HUES48 (cell line): ENCODE measurements around the gene STMN3.

Experiments used
- H3K27ac ChIP-seq: one replicate; pipeline ENCODE4 v1.7.0; 2013; ENCODE audit warnings: low read depth, low read length, inconsistent platforms
- H3K27me3 ChIP-seq: 2 replicates; pipeline ENCODE4 v1.6.1; 2013; ENCODE audit warnings: mild to moderate bottlenecking, low read length; ENCODE audit not compliant: control insufficient read depth, insufficient read depth
- H3K36me3 ChIP-seq: 2 replicates; pipeline ENCODE4 v1.6.1; 2013; ENCODE audit warnings: low read length; ENCODE audit not compliant: control insufficient read depth, insufficient read depth
- H3K4me1 ChIP-seq: 2 replicates; pipeline ENCODE4 v1.6.1; 2013; ENCODE audit warnings: mild to moderate bottlenecking, low read length; ENCODE audit not compliant: control insufficient read depth, insufficient read depth
- H3K4me3 ChIP-seq: 2 replicates; pipeline ENCODE4 v1.5.1; 2013; ENCODE audit warnings: mild to moderate bottlenecking, low read depth, low read length
- H3K9ac ChIP-seq: 2 replicates; pipeline ENCODE4 v1.6.1; 2013; ENCODE audit warnings: mild to moderate bottlenecking, low read depth, low read length, moderate library complexity
- H3K9me3 ChIP-seq: 2 replicates; pipeline ENCODE4 v1.6.1; 2013; ENCODE audit warnings: low read length; ENCODE audit not compliant: control insufficient read depth, insufficient read depth

STMN3 gene

GRCh38 chr20:63696628-63697356 lies 43.6 kb upstream of the STMN3 start, which contains the start of gene TNFRSF6B:
TSS of gene TNFRSF6B (plus strand) at chr20:63696652. CDS start at chr20:63696768, 116 bp downstream.
- H3K9ac ChIP-seq, result peak within 1 kb of the TSS; percentile 16; the same call in 1 of the 2 replicates
- peak within 1 kb of the TSS; percentile 50; the same call in 1 of the 2 replicates for H3K4me3 ChIP-seq
- H3K36me3 ChIP-seq, result peaks cover 2% of the 10 kb centered on the region; the same call in 1 of the 2 replicates
- no peaks in the 10 kb centered on the region for H3K27me3 ChIP-seq
- peak within 1 kb of the TSS; percentile 21 for H3K27ac ChIP-seq
- H3K4me1 ChIP-seq, result peaks cover 4% of the 10 kb centered on the region; the same call in 1 of the 2 replicates
- no peaks in the 10 kb centered on the region for H3K9me3 ChIP-seq

GRCh38 chr20:63696306-63696627 lies 43.0 kb upstream of the STMN3 start:
- Histone ChIP-seq H3K4me1 (peaks cover 4% of the 10 kb centered on the region; the same call in 1 of the 2 replicates), H3K27ac (peak overlapping the region; percentile 21), H3K9ac (no peak overlapping the region), H3K4me3 (peak overlapping the region; percentile 50; the same call in 1 of the 2 replicates), H3K27me3 (no peaks in the 10 kb centered on the region), H3K36me3 (peaks cover 6% of the 10 kb centered on the region; the same call in 1 of the 2 replicates), H3K9me3 (no peaks in the 10 kb centered on the region)

- Histone ChIP-seq H3K4me3 (no peak overlapping the region), H3K36me3 (peaks cover 6% of the 10 kb centered on the region; the same call in 1 of the 2 replicates), H3K9ac (no peak overlapping the region), H3K4me1 (peaks cover 4% of the 10 kb centered on the region; the same call in 1 of the 2 replicates), H3K27me3 (no peaks in the 10 kb centered on the region), H3K9me3 (no peaks in the 10 kb centered on the region), H3K27ac (peak overlapping the region; percentile 21)
These were observed 42.4 kb upstream of the STMN3 start for GRCh38 chr20:63695424-63696305.

GRCh38 chr20:63694584-63695423 lies 41.6 kb upstream of the STMN3 start:
- no peaks in the 10 kb centered on the region for H3K27me3 ChIP-seq
- H3K27ac ChIP-seq, result no peak overlapping the region

GRCh38 chr20:63693733-63694583 lies 40.7 kb upstream of the STMN3 start:
- H3K27ac ChIP-seq, result no peak overlapping the region
- no peaks in the 10 kb centered on the region for H3K9me3 ChIP-seq
- H3K27me3 ChIP-seq, result no peaks in the 10 kb centered on the region
- H3K36me3 ChIP-seq, result peaks cover 8% of the 10 kb centered on the region; the same call in 1 of the 2 replicates
- H3K9ac ChIP-seq, result no peak overlapping the region
- no peak overlapping the region for H3K4me3 ChIP-seq
- H3K4me1 ChIP-seq, result peaks cover 4% of the 10 kb centered on the region; the same call in 1 of the 2 replicates

More at GRCh38 chr20:63694584-63695423, 41.6 kb upstream of the STMN3 start:
- Histone ChIP-seq H3K4me3 (no peak overlapping the region), H3K4me1 (peaks cover 4% of the 10 kb centered on the region; the same call in 1 of the 2 replicates), H3K9me3 (no peaks in the 10 kb centered on the region), H3K9ac (no peak overlapping the region), H3K36me3 (peaks cover 8% of the 10 kb centered on the region; the same call in 1 of the 2 replicates)

- H3K4me1 ChIP-seq, result peaks cover 4% of the 10 kb centered on the region; the same call in 1 of the 2 replicates
- H3K27ac ChIP-seq, result no peak overlapping the region
- H3K4me3 ChIP-seq, result no peak overlapping the region
These were observed 40.0 kb upstream of the STMN3 start for GRCh38 chr20:63693083-63693732.

GRCh38 chr20:63692436-63693082 lies 39.3 kb upstream of the STMN3 start:
- Histone ChIP-seq H3K4me3 (no peak overlapping the region), H3K27me3 (no peaks in the 10 kb centered on the region), H3K9ac (no peak overlapping the region), H3K4me1 (peaks cover 4% of the 10 kb centered on the region; the same call in 1 of the 2 replicates), H3K36me3 (peaks cover 8% of the 10 kb centered on the region; the same call in 1 of the 2 replicates), H3K27ac (no peak overlapping the region), H3K9me3 (no peaks in the 10 kb centered on the region)

More at GRCh38 chr20:63693083-63693732, 40.0 kb upstream of the STMN3 start:
- Histone ChIP-seq H3K9me3 (no peaks in the 10 kb centered on the region), H3K27me3 (no peaks in the 10 kb centered on the region), H3K9ac (no peak overlapping the region), H3K36me3 (peaks cover 8% of the 10 kb centered on the region; the same call in 1 of the 2 replicates)

- no peaks in the 10 kb centered on the region; the same call in 1 of the 2 replicates for H3K4me1 ChIP-seq
- H3K36me3 ChIP-seq, result peaks cover 8% of the 10 kb centered on the region; the same call in 1 of the 2 replicates
- H3K9ac ChIP-seq, result no peak overlapping the region
- no peak overlapping the region for H3K27ac ChIP-seq
- no peaks in the 10 kb centered on the region for H3K9me3 ChIP-seq
- no peak overlapping the region for H3K4me3 ChIP-seq
- no peaks in the 10 kb centered on the region for H3K27me3 ChIP-seq
These were observed 38.6 kb upstream of the STMN3 start for GRCh38 chr20:63691711-63692435.
